Coronary artery (tissue), 2 donors: ENCODE data around the gene ETV7.

Experiments used
- DNase-seq: peaks from one replicate; pipeline ENCODE4 v3.0.0-alpha.2; 2017; ENCODE audit warnings: low spot score
- H3K27ac ChIP-seq, 2 donors: fragments of 200-600 bp; sonication (generic); one replicate each; pipeline ENCODE4 v1.5.1; 2016 to 2019
- H3K4me3 ChIP-seq: fragments of 200-600 bp; sonication (generic); 2 replicates; pipeline ENCODE4 v1.5.1; 2016; ENCODE audit warnings: mild to moderate bottlenecking, moderate library complexity
- TF ChIP-seq, protein P1 (sequence below): fragments of 200-600 bp; sonication (generic); IDR thresholded peaks from one replicate; pipeline ENCODE4 v1.5.1; 2019; ENCODE audit warnings: antibody characterized with exemption

The ETV7 gene

DNA sequence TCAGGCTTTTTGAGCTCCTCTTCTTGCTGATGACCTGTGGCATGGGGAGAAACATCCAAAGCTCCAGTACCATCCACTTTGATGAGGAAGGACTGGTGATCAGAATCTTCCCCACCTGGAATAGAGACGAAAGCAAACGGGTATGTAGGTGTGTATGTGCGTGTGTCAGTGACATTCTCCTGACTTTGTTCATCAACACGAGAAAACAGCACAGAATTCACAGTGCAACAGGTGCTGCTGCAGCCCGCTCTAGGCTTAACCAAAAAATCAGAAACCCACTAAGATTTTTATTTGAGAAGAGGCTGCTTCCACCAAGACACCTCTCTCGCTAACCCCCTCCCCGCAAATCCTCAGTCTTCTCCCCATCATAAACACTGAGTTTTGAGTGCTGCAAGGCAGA lies 58.9 kb downstream of the ETV7 start:
- Histone ChIP-seq H3K27ac (no peak overlapping the region), H3K4me3 (no peak overlapping the region)
- no peak for DNase-seq
- TF ChIP-seq, protein P1, sequence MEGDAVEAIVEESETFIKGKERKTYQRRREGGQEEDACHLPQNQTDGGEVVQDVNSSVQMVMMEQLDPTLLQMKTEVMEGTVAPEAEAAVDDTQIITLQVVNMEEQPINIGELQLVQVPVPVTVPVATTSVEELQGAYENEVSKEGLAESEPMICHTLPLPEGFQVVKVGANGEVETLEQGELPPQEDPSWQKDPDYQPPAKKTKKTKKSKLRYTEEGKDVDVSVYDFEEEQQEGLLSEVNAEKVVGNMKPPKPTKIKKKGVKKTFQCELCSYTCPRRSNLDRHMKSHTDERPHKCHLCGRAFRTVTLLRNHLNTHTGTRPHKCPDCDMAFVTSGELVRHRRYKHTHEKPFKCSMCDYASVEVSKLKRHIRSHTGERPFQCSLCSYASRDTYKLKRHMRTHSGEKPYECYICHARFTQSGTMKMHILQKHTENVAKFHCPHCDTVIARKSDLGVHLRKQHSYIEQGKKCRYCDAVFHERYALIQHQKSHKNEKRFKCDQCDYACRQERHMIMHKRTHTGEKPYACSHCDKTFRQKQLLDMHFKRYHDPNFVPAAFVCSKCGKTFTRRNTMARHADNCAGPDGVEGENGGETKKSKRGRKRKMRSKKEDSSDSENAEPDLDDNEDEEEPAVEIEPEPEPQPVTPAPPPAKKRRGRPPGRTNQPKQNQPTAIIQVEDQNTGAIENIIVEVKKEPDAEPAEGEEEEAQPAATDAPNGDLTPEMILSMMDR: no peak

DNA sequence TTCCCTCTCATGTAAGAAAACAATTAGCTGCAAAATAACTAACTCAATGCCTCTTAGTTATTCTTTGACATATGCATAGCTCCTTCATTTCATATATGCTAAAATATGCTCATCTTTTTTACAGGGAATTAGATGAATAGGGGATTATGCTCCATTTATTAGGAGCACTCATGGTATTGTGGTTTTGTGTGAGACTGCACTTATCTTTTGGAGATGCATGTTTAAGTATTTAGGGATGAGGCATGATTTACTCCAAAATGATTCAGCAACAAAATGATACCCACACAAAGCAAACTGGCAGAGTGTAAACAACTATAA lies 59.6 kb downstream of the ETV7 start:
- no peak overlapping the region for H3K27ac ChIP-seq
- DNase-seq: no peak
- H3K4me3 ChIP-seq: no peak overlapping the region
- TF ChIP-seq, protein P1: no peak

DNA sequence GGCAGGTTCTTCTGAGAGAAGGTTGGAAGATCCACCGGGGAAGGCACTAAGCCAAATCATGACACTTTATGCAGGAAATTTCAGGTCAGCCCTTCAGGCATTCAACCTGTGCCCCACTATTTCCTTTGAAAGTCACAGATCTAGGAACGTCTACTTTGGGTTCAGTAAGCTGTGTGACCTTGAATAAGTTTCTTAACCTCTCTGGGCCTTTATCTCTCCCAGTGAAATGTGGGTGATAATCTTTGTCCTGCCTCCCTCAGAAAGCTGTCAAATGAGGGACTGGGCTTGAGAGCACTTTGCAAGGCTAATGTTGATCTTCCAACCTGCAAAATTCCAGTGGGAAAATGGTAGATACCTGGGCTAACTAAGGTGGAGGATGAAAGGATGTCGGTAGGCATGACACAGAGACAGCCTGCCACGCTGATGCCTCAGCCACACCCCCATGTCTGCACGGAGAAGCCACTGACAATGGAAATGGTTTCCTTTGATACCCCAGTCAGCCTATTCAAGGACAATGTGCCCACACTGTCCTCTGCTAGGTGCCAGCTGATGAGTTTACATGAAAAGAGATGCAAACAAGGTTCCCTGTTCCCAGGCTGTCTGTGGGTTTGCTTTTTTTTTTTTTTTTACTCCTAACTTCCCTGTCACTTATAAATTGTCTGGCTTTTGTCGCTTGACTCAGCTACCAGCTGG lies 60.1 kb downstream of the ETV7 start:
- no peak for DNase-seq
- Histone ChIP-seq H3K4me3 (no peak overlapping the region), H3K27ac (no peak overlapping the region)
- TF ChIP-seq, protein P1: no peak

DNA sequence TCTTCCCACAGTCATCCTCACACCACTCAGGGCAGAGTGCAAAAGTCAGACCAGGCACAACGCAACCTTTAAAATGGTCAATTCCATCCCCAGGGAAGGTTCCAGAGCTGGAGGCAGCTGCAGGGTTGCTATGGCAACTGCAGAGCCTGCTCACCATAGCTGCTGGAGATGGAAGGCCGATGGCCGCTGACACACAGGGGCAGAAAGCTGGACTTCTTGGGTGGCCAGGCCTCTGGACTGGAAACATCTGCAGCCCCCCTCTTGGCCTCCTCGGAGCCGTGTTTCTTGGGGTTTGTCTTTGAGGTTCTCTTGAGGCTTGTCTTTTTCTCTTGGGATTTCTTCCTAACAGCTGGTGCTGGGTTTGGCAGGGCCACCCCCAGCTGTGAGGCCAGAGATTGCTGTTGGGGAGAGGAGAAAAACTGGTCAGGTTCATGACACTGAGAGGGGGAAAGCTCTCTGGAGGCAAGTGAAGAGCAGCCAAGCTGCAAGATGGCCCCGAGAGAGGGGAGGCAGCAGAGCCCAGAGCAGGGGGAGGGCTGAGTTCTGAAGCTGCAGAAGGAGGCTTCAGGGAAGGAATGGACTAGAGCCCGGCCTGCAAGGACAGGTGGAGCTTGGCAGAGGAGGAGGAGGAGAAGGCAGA lies 61.0 kb downstream of the ETV7 start:
- H3K27ac ChIP-seq: no peak overlapping the region
- H3K4me3 ChIP-seq: no peak overlapping the region
- DNase-seq: no peak
- TF ChIP-seq, protein P1: no peak

DNA sequence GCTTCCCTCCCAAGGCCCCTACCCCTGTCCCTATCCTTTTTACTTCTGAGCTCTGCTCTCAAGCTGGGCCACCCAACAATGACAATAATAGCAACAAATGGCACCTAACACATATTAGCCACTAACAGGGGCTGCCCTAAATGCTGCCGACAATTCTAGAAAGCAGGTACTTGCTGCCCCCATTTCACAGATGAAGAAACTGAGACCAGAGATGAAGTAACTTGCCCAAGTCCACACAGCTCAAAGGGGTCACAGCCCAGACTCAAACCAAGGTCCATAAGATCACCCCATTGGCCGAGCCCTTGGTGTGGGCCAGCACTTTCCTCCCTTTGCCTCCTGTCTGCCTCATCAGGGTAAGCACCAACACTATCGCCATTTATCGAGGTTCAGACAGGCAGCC lies 62.8 kb downstream of the ETV7 start:
- Histone ChIP-seq H3K27ac (no peak overlapping the region), H3K4me3 (no peak overlapping the region)
- DNase-seq: no peak
- TF ChIP-seq, protein P1: no peak

DNA sequence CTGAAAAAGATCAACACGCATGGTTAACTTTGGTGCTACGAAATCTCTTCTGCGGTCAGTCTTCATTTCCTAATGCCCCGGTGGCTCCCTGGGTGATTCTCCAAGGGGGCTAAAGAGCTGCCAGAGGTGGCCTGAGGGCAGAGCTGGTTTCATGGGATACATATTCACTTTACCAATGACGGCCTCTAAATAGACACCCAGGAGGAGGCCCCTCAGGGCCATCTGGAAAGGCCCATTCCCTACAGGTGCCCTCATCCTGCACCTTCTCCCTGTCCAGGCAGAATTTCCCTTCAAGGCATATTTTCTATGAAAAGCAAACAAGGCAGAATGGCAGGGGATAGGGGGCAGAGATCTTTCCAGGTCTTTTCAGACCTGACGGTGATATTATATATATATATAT lies 63.3 kb downstream of the ETV7 start:
- no peak overlapping the region for H3K4me3 ChIP-seq
- DNase-seq: no peak
- H3K27ac ChIP-seq: no peak overlapping the region
- TF ChIP-seq, protein P1: no peak

DNA sequence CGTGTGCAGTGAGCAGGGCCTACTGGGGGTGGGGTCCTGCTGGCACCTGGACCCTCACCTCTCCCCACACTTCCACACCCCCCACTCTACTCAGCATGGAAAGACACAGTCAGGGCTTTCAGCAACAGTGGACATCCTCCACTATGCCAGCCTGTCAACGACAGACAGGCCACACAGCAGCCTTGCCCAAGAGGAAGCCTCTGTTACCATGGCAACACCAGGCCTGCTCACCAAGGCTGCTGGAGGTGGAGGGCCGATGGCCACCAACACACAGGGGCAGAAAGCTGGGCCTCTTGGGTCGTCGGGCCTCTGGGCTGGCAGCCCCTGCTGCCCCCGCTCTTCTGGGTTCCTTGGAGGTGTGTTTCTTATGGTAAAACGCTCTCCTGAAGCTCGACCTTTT lies 64.4 kb downstream of the ETV7 start:
- Histone ChIP-seq H3K4me3 (no peak overlapping the region), H3K27ac (no peak overlapping the region)
- DNase-seq: no peak
- TF ChIP-seq, protein P1: no peak
